OCI-LY1 (cell line): ENCODE data around the gene UBAP1L.
"Not testable (repeated sequence)": the region's sequence is repeated elsewhere in the genome, so short reads cannot be mapped to it uniquely, and the experiment has no call there.

ENCODE experiments used
- H2AFZ ChIP-seq: fragments of 200-600 bp; sonication (generic), shearing (Covaris generic); 2 replicates; pipeline ENCODE4 v1.6.0; 2014; ENCODE audit warnings: antibody characterized with exemption, mild to moderate bottlenecking, low read length
- H3F3A ChIP-seq: fragments of 200-600 bp; sonication (generic), shearing (Covaris generic); 2 replicates; pipeline ENCODE4 v1.6.0; 2014; ENCODE audit warnings: mild to moderate bottlenecking, antibody characterized with exemption, low read length, moderate library complexity; ENCODE audit not compliant: insufficient read depth
- H3K27ac ChIP-seq: fragments of 200-600 bp; sonication (generic); 2 replicates; pipeline ENCODE4 v1.5.1; 2014; ENCODE audit warnings: low read length, mixed run types, mild to moderate bottlenecking, low read depth; ENCODE audit not compliant: poor library complexity, severe bottlenecking
- H3K27me3 ChIP-seq: fragments of 200-600 bp; sonication (generic); 2 replicates; pipeline ENCODE4 v1.6.0; 2014; ENCODE audit warnings: antibody characterized with exemption, mild to moderate bottlenecking, low read length, moderate library complexity; ENCODE audit not compliant: insufficient read depth
- H3K36me3 ChIP-seq: fragments of 200-600 bp; sonication (generic); 2 replicates; pipeline ENCODE4 v1.6.1; 2014; ENCODE audit warnings: mild to moderate bottlenecking, antibody characterized with exemption, low read length, moderate library complexity, mixed read lengths; ENCODE audit not compliant: insufficient read depth
- H3K4me1 ChIP-seq: fragments of 200-600 bp; sonication (generic); 2 replicates; pipeline ENCODE4 v1.5.1; 2014; ENCODE audit warnings: mild to moderate bottlenecking, low read length, moderate library complexity; ENCODE audit not compliant: insufficient read depth, severe bottlenecking
- H3K4me2 ChIP-seq: fragments of 200-600 bp; sonication (generic), shearing (Covaris generic); 2 replicates; pipeline ENCODE4 v1.6.1; 2014; ENCODE audit warnings: low read length
- H3K4me3 ChIP-seq: fragments of 200-600 bp; sonication (generic); 2 replicates; pipeline ENCODE4 v1.5.1; 2014; ENCODE audit warnings: low read length, low read depth, mild to moderate bottlenecking, mixed read lengths; ENCODE audit not compliant: poor library complexity, severe bottlenecking
- H3K79me2 ChIP-seq: fragments of 200-600 bp; shearing (Covaris generic); 2 replicates; pipeline ENCODE4 v1.6.1; 2016; ENCODE audit warnings: mixed run types, low read length, mixed read lengths; ENCODE audit not compliant: insufficient read depth
- H3K9ac ChIP-seq: fragments of 200-600 bp; sonication (generic), shearing (Covaris generic); 2 replicates; pipeline ENCODE4 v1.6.1; 2014; ENCODE audit warnings: mild to moderate bottlenecking, low read length, mixed read lengths
- H3K9me2 ChIP-seq: fragments of 200-600 bp; sonication (generic), shearing (Covaris generic); 2 replicates; pipeline ENCODE4 v1.6.1; 2014; ENCODE audit warnings: low read depth, mild to moderate bottlenecking, low read length, mixed read lengths
- H3K9me3 ChIP-seq: fragments of 200-600 bp; shearing (Covaris generic); 2 replicates; pipeline ENCODE4 v1.6.1; 2014; ENCODE audit warnings: low read length, mixed read lengths
- H4K20me1 ChIP-seq: fragments of 200-600 bp; sonication (generic), shearing (Covaris generic); 2 replicates; pipeline ENCODE4 v1.6.0; 2016; ENCODE audit warnings: mild to moderate bottlenecking, low read length; ENCODE audit not compliant: insufficient read depth
- EZH2 ChIP-seq: fragments of 200-600 bp; sonication (generic), shearing (Covaris generic); IDR thresholded peaks from 2 replicates; pipeline ENCODE4 v1.8.0; 2017; ENCODE audit warnings: borderline replicate concordance, mixed run types, mild to moderate bottlenecking, antibody characterized with exemption, low read length, moderate library complexity, mixed read lengths
- TF ChIP-seq, protein P1 (sequence below): fragments of 200-600 bp; sonication (generic), shearing (Covaris generic); IDR thresholded peaks from 2 replicates; pipeline ENCODE4 v1.5.1; 2017; ENCODE audit warnings: mild to moderate bottlenecking, antibody characterized with exemption, low read length, moderate library complexity, mixed read lengths

The UBAP1L gene

GRCh38 chr15:65049418-65049840, 65.6 kb downstream of the UBAP1L start:
- Histone ChIP-seq H3K4me3 (peak overlapping the region; percentile 38), H3K4me2 (peak overlapping the region; percentile 65), H4K20me1 (no peaks in the 10 kb centered on the region), H3K9me2 (no peaks in the 10 kb centered on the region), H2AFZ (no peak overlapping the region), H3K27me3 (no peaks in the 10 kb centered on the region), H3K9ac (no peak overlapping the region), H3K79me2 (no peaks in the 10 kb centered on the region), H3K4me1 (peaks cover 12% of the 10 kb centered on the region), H3F3A (no peaks in the 10 kb centered on the region), H3K36me3 (no peaks in the 10 kb centered on the region), H3K9me3 (no peaks in the 10 kb centered on the region), H3K27ac (no peak overlapping the region)
- TF ChIP-seq EZH2: no peak
- TF ChIP-seq, protein P1, sequence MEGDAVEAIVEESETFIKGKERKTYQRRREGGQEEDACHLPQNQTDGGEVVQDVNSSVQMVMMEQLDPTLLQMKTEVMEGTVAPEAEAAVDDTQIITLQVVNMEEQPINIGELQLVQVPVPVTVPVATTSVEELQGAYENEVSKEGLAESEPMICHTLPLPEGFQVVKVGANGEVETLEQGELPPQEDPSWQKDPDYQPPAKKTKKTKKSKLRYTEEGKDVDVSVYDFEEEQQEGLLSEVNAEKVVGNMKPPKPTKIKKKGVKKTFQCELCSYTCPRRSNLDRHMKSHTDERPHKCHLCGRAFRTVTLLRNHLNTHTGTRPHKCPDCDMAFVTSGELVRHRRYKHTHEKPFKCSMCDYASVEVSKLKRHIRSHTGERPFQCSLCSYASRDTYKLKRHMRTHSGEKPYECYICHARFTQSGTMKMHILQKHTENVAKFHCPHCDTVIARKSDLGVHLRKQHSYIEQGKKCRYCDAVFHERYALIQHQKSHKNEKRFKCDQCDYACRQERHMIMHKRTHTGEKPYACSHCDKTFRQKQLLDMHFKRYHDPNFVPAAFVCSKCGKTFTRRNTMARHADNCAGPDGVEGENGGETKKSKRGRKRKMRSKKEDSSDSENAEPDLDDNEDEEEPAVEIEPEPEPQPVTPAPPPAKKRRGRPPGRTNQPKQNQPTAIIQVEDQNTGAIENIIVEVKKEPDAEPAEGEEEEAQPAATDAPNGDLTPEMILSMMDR: no peak

DNA sequence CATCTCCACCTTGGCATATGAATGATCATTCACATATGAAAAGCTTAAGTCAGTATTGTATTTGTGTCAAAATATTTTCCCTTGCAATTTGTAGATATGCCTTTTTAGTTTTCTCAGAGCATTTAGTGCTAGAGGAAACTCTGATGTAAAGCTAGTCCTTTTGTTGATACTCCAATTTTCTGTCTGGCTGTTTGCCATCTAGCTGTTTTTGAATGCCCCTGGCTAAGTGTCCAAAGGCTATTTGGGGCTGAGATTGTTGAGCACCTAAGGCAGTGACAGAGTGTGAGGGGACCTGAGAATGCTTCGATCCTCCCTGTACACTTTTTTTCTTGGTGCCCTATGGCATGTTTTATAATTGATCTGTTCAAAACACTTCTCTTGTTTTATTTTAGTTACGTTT, 66.8 kb downstream of the UBAP1L start:
- H3K27ac ChIP-seq: no peak overlapping the region
- H3K79me2 ChIP-seq: no peaks in the 10 kb centered on the region
- no peak for TF ChIP-seq EZH2
- TF ChIP-seq, protein P1: no peak
- H3K9me2 ChIP-seq: no peaks in the 10 kb centered on the region
- no peaks in the 10 kb centered on the region for H3F3A ChIP-seq
- no peak overlapping the region for H3K4me3 ChIP-seq
- H3K4me1 ChIP-seq: peaks cover 12% of the 10 kb centered on the region
- H3K9ac ChIP-seq: no peak overlapping the region
- no peaks in the 10 kb centered on the region for H3K36me3 ChIP-seq
- H3K4me2 ChIP-seq: no peak overlapping the region
- no peaks in the 10 kb centered on the region for H3K9me3 ChIP-seq
- no peak overlapping the region for H2AFZ ChIP-seq
- no peaks in the 10 kb centered on the region for H4K20me1 ChIP-seq
- no peaks in the 10 kb centered on the region for H3K27me3 ChIP-seq

- Histone ChIP-seq H2AFZ (no peak within 1 kb of the TSS), H3K9ac (no peak within 1 kb of the TSS), H3K27me3 (no peaks in the 10 kb centered on the region; the same call in 1 of the 2 replicates), H3K4me2 (no peak within 1 kb of the TSS), H3K4me1 (peaks cover 10% of the 10 kb centered on the region), H3K9me3 (no peaks in the 10 kb centered on the region), H3K79me2 (no peaks in the 10 kb centered on the region), H3K36me3 (no peaks in the 10 kb centered on the region), H3F3A (no peaks in the 10 kb centered on the region), H3K9me2 (no peaks in the 10 kb centered on the region), H3K27ac (no peak within 1 kb of the TSS), H3K4me3 (no peak within 1 kb of the TSS), H4K20me1 (no peaks in the 10 kb centered on the region)
- no peak for TF ChIP-seq EZH2
- TF ChIP-seq, protein P1: no peak
These were observed 70.1 kb downstream of the UBAP1L start, which contains the start of gene SLC51B for GRCh38 chr15:65044724-65045481. Gene SLC51B, plus strand, starts transcription at chr15:65045387. Its CDS starts 4,618 bp downstream, at chr15:65050005.

DNA sequence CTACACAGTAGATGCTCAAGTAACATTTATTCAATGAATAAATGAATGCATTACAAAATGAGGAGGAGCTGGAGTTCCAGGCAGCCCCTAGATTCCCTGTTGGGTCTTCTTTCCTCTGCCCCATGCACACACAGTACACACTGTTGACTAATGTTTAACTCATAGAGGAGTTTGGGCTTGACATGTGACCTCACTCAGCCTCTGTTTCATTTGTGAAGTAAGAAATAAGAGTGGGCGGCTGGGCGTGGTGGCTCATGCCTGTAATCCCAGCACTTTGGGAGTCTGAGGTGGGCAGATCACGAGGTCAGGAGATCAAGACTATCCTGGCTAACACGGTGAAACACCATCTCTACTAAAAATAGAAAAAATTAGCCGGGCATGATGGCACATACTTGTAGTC, 70.8 kb downstream of the UBAP1L start:
- H2AFZ ChIP-seq, H3K27me3 ChIP-seq, H3K9ac ChIP-seq, H3K4me2 ChIP-seq, H3K36me3 ChIP-seq, H3K9me3 ChIP-seq, H3F3A ChIP-seq, H3K9me2 ChIP-seq, H3K27ac ChIP-seq, H3K4me3 ChIP-seq, H3K79me2 ChIP-seq, H3K4me1 ChIP-seq, H4K20me1 ChIP-seq: not testable (repeated sequence)
